ENCODE results near the gene MRAP.
"Not testable (repeated sequence)": the region's sequence is repeated elsewhere in the genome, so short reads cannot be mapped to it uniquely, and the experiment has no call there.

MRAP gene

GRCh38 chr21:32300117-32300681 is 1.5 kb downstream of the MRAP start:
- FAIRE-seq, result no peak

- no peak for FAIRE-seq
These were observed 2.9 kb downstream of the MRAP start for GRCh38 chr21:32301596-32301995.

GRCh38 chr21:32302560-32302959 is 3.9 kb downstream of the MRAP start:
- FAIRE-seq, result no peak

DNA sequence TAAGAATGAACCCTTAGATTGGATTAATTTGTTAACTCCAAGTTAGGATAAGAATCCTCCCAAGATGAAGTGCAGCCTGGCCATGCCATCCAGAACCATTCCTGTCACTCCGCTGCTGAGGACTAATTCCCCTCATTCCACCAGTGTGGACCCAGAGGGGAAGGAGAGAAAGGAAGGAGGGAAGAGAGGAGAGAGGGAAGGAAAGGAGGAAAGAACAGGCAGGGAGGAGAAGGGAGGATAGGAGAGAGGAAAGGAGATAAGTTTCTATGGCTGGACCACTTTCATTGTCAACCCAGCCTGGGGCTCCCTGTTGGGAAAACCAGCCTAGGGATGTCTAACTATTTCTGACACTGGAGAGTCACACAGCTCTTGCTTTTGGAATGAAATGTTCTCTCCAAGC is 4.7 kb downstream of the MRAP start:
- no peak for FAIRE-seq

DNA sequence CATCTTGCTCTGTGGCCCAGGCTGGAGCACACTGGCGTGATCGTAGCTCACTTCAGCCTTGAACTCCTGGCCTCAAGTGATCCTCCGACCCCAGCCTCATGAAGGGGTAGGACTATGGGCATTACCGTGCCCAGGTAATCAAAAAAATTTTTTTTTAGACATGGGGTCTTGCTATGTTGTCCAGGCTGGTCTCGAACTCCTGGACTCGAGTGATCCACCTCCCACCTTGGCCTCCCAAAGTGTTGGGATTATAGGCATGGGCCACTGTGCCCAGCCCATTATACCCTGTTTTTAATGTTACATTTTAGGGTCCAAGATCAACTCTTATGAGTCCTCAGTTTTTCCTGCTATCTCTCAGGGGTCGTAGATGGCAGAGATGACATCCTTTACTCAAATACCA is 6.3 kb downstream of the MRAP start:
- no peak for FAIRE-seq

DNA sequence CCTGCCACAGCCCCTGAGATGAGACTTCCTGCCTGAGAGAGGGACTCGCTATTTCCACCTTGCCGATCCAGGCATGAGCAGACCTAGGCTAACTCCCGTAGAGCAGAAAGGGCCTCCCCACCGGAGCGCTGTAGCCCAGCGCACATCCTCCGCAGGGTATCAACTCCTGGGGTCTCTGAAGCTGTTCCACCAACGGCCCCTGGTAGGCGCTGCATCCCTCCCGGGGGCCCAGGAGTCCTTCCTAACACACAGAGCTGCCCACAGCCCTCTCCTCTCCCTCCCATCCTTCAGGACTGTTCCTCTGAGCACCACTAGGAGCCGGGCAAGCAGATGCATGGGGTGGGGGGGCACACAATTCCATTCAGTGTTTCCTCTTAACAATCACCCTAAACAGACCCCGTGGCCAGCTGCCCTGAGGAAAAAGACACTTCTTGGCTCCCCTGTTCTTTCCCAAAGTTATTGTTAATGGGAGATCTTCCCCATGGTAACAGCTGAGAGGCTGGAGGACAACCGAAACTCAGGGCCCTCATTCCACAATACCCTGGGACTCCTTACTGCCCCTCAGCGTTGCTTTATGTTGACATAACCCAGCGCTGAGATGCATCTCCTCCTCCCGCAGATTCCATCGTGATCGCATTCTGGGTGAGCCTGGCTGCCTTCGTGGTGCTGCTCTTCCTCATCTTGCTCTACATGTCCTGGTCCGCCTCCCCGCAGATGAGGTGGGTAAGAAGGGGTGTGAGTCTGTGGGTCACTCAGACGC is 7.5 kb downstream of the MRAP start:
- FAIRE-seq, result no peak

DNA sequence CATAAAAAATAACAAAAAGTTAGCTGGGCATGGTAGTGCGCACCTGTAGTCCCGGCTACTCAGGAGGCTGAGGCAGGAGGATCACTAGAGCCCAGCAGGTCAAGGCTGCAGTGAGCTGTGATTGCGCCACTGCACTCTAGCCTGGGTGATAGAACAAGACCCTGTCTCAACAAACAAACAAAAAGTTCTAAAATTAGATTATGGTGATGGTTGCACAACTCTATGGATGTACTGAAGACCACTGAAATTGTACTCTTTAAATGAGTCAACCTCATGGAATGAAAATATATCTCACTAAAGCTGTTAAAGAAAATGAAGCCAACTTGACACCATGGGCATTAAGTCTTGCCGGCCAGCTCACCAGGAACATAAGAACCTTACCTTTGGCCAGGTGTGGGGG is 9.1 kb downstream of the MRAP start:
- FAIRE-seq, result no peak

- FAIRE-seq, result no peak
These were observed 10.0 kb downstream of the MRAP start for GRCh38 chr21:32308696-32309095.

GRCh38 chr21:32309906-32310460 is 11.3 kb downstream of the MRAP start:
- no peak for FAIRE-seq

DNA sequence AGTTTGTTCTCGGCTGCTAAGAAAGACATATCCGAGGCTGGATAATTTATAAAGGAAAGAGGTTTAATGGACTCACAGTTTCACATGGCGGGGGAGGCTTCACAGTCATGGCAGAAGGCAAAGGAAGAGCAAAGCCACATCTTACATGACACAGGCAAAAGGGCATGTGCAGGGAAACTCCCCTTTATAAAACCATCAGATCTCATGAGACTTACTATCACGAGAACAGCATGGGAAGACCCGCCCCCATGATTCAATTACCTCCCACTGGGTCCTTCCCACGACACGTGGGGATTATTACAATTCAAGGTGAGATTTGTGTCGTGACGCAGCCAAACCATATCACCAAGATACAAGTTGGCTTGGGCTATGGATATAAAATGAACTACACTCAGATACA is 12.3 kb downstream of the MRAP start:
- not testable (repeated sequence) for FAIRE-seq

GRCh38 chr21:32311621-32312020 is 13.0 kb downstream of the MRAP start:
- no peak for FAIRE-seq

DNA sequence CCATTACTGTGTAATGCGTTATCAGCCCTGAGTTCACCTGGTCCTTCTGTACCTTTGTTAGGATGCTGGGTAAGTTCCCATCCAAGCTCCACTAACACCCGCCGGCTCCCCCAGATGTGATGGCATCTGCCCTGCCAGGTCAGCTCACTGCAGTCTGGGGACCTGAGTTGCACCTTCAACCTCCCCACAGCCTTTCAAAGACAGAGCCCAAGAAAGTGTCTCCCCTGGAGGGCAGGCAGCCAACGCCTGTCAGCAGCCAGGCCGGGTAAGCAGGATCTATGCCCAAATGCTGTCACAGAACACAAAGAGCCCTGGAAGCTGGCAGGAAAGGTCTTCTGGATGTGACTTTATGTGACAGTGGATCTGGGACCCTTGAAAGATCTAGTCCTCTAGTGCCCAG is 13.7 kb downstream of the MRAP start:
- no peak for FAIRE-seq

DNA sequence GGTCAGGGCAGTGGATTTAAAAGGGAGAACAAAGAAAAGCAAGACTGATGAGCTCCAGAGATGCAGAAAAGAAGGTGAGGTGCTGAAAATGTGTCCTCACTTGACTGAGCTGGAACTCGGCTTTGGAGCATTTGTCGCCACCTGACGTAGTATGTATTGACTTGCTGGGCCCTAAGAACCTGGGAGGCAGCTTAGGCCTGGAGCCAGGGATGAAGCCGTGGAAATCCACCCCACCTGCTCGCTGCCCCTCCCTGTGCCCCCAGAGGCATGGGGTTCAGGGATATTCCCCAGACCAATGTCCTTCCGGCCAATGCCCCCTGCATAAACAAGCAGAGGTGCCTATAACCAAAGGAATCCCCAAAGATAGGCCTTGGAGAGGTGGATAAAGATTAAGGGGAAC is 14.3 kb downstream of the MRAP start:
- FAIRE-seq, result no peak

DNA sequence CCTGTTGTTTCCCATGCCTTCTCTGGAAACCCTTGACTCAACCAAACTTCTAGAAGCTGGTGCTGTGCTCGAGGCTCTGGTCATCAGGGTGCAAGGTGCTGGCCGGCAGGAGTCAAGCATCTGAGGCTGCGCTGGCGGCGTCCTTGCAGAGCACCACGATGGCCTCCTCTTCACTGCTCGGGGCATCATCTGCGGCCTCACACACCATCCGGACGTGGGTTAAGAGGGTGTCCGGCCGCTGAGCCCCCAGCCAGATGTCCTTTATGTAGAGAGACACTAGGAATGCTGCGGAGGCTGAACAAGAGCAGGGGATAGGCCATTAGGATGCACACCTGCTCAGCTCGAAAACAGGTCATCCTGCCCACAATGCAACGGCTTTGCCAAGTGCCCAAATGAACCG is 16.2 kb downstream of the MRAP start:
- no peak for FAIRE-seq

DNA sequence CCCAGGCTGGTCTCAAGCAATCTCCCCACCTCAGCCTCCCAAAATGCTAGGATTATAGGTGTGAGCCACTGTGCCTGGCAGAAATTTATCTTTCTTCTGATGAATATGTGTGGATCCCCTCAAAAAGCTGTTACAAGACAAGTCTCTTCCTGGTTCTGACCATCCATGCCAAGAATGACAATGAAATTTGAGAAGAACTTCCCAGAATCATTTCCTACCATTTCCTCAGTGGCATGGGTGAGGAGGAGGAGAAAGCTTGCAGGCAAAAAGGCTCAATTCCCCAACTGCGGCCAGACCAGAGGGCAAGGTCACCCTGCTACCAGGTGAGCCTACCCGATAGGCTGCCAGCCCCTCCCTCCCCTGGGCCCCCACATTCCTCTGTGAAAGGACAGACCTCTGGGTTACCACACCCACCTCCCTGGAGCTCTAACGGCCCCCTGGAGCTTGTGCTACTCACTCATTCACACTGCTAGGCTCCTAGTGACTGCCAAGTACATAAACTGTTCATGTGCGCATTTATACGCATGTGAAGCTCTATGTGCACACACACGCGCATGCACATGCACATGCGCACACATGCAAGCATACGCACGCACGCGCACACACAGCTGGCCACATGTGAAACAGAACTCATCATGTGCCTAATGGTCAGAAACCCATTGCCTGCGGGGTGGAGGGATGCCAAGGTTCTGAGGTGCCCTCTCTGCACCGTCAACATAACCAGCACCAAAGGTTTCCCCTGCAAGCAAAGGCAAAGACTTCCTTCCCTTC is 17.0 kb downstream of the MRAP start:
- no peak for FAIRE-seq

GRCh38 chr21:32316361-32317215 is 17.9 kb downstream of the MRAP start:
- no peak for FAIRE-seq

- no peak for FAIRE-seq
These were observed 19.1 kb downstream of the MRAP start for GRCh38 chr21:32317726-32318125.

- FAIRE-seq, result no peak
These were observed 20.4 kb downstream of the MRAP start for GRCh38 chr21:32319012-32319411.

- no peak for FAIRE-seq
These were observed 21.4 kb downstream of the MRAP start for GRCh38 chr21:32320059-32320458.

DNA sequence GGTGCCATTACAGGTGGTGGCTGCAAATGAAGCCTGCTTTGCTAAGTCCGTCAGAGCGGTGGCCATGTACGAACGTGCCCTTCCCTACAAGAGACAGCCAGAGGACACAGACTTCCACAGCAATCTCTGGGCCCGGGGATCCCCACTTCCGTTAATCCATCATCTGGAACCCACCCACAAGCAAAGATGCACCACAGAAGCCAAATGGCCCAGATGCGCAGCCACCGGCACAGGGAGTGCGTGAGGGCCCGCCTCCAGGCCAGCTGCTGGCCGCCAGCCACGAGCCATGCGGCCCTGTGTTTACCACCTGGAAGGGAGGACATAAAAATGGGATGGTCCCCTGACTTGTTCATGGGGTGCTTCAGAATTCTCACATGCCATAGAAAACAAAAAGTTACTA is 22.1 kb downstream of the MRAP start:
- FAIRE-seq, result no peak

DNA sequence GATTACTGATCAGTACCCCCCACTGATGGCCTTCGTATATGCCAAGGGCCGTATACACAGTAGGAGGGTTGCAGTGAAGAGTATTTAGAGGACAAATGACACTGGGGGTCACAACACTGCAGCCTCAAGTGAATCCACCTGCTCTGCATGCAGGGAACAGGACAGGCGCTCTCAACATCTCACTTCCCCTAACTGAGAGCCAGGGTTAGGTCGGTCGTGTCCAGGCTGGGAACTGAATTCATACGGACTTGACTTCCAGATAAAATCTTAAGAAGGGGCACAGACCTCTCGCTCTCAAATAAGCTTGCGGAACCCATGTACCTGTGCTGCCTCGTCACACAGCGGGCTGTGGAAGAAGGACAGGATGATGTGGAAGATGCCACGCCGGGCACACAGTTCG is 22.8 kb downstream of the MRAP start:
- FAIRE-seq, result no peak

- FAIRE-seq, result no peak
These were observed 23.4 kb downstream of the MRAP start for GRCh38 chr21:32322103-32322502.

DNA sequence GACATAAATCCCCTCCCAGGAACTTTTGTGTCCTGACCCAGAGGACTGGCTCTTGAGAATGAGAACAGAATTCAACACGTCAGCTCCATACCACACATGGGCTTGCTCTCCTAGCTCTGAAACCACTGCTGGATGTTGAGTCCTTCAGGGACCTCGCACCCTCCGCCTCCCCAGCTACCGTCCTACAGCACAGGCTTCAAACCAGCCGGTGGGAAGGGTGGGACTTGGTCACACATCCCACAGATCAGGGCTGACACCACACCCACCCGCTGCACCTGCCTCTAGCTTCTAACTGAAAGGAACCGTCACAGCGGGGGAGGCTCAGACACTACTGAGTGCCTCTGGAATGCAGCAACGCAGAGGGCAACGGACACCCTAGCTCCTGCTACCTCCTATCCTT is 24.0 kb downstream of the MRAP start:
- FAIRE-seq, result no peak
